Tibial nerve (tissue), 4 donors: ENCODE measurements around the gene NIPAL3. TPM values are rescaled to one million over a fixed set of nuclear protein-coding genes. Genes with fewer than 3 reads are reported as not detected.
A peak's percentile ranks its signal among the peaks of the same experiment; 100 is the strongest.

Experiments
- DNase-seq, 2 donors: peaks; one replicate each; pipeline ENCODE4 v3.0.0-alpha.2; 2019; ENCODE audit warnings: low spot score in 2 of 2
- H3K27ac ChIP-seq, 4 donors: fragments of 200-600 bp; sonication (generic) in 3 of 4; one replicate each; pipeline ENCODE4 v1.5.1; 2017 to 2019; ENCODE audit warnings: mild to moderate bottlenecking in 1 of 4
- H3K27me3 ChIP-seq, 2 donors: fragments of 200-600 bp; sonication (generic) in 1 of 2; one replicate each; pipeline versions ENCODE4 v1.5.1 to v1.6.0; 2017 to 2019
- H3K36me3 ChIP-seq, 3 donors: fragments of 200-600 bp; sonication (generic); one replicate each; pipeline ENCODE4 v1.5.1; 2018 to 2019
- H3K4me1 ChIP-seq, 4 donors: fragments of 200-600 bp; sonication (generic) in 3 of 4; one replicate each; pipeline ENCODE4 v1.5.1; 2017 to 2019
- H3K4me3 ChIP-seq, 4 donors: fragments of 200-600 bp; sonication (generic) in 3 of 4; one replicate each; pipeline ENCODE4 v1.5.1; 2017 to 2019; ENCODE audit warnings: mild to moderate bottlenecking in 1 of 4, moderate library complexity in 1 of 4
- H3K9me3 ChIP-seq, 4 donors: fragments of 200-600 bp; sonication (generic) in 3 of 4; one replicate each; pipeline ENCODE4 v1.5.1; 2017 to 2019
- CTCF ChIP-seq, 5 experiments: fragments of 200-600 bp in 3 of 5; fragments of 450-650 bp in 2 of 5; sonication (generic) in 3 of 5; IDR thresholded peaks; one replicate each; pipeline ENCODE4 v1.5.1; 2016 to 2019; ENCODE audit warnings: antibody characterized with exemption in 5 of 5, mild to moderate bottlenecking in 3 of 5, moderate library complexity in 2 of 5
- EP300 ChIP-seq, 2 donors: sonication (generic); formaldehyde crosslinking; IDR thresholded peaks; one replicate each; pipeline ENCODE4 v1.6.1; 2017; ENCODE audit warnings: antibody characterized with exemption in 2 of 2, mild to moderate bottlenecking in 1 of 2
- POLR2A ChIP-seq, 2 donors: fragments of 450-650 bp; IDR thresholded peaks; one replicate each; pipeline ENCODE4 v1.6.1; 2017; ENCODE audit warnings: antibody characterized with exemption in 2 of 2, mild to moderate bottlenecking in 2 of 2, moderate library complexity in 2 of 2
- WGBS, 2 donors: methylation state at CpG; one replicate each; pipeline ENCODE4 v1.1.5; 2018; 5-methylcytosine and 5-hydroxymethylcytosine counted together
- total RNA-seq, 4 donors: library from RNA; depleted of rRNA; stranded (reverse); fragments of >200 nt; gene quantifications; one replicate each; pipeline ENCODE4 v1.1.0, GENCODE V29; 2016

NIPAL3 gene
- total RNA-seq, 4 donors from 2014 or later = 16.5 to 41.1 (median 30.1) TPM

DNA sequence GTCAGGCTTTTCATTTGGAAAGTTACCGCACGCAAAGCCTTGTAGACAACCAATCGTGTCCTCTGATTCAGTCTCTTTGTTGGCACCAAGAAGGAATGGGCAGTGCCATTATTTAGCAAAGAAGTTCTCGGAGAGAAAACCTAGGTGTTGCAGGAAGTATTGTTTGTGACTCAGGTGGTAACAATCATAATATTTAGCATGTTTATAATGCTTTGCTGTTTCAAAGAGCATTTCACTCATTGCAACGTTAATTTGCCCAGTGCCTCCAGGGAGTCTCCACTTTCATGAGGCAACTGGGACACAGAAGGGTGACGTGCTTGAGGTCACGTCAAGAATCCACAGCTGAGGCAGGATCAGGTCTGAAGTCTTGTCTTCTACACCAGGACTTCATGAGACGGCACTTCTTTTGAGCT lies 33.4 kb upstream of the NIPAL3 start:
- TF ChIP-seq EP300 (IDR thresholded peaks at IDR 0.05) (no peak), CTCF (IDR thresholded peaks at IDR 0.05) (no peak), POLR2A (IDR thresholded peaks at IDR 0.05) (no peak)
- no peaks in the 10 kb centered on the region for H3K9me3 ChIP-seq
- WGBS, 2 donors = 88 to 91% methylated on average over 8 of the region's 8 CpGs
- no peaks in the 10 kb centered on the region for H3K27me3 ChIP-seq
- H3K36me3 ChIP-seq = peaks cover 0 to 39% (median 0%) of the 10 kb centered on the region in 3 donors
- no peak for DNase-seq
- no peak overlapping the region for H3K4me3 ChIP-seq
- peaks cover 0 to 10% (median 0%) of the 10 kb centered on the region in 4 donors for H3K4me1 ChIP-seq
- H3K27ac ChIP-seq = no peak overlapping the region

- Histone ChIP-seq H3K4me1 (peaks cover 0 to 10% (median 0%) of the 10 kb centered on the region in 4 donors), H3K9me3 (no peaks in the 10 kb centered on the region), H3K27ac (no peak overlapping the region), H3K4me3 (no peak overlapping the region), H3K36me3 (peaks cover 0 to 28% (median 0%) of the 10 kb centered on the region in 3 donors), H3K27me3 (no peaks in the 10 kb centered on the region)
- WGBS, 2 donors = 63 to 76% methylated on average over 2 of the region's 2 CpGs
- TF ChIP-seq EP300 (IDR thresholded peaks at IDR 0.05) (no peak), POLR2A (IDR thresholded peaks at IDR 0.05) (no peak), CTCF (IDR thresholded peaks at IDR 0.05) (no peak)
- DNase-seq = no peak
These were observed 32.1 kb upstream of the NIPAL3 start for GRCh38 chr1:24383381-24383940.

GRCh38 chr1:24384251-24385090 lies 31.1 kb upstream of the NIPAL3 start:
- Histone ChIP-seq H3K36me3 (peaks cover 0 to 18% (median 0%) of the 10 kb centered on the region in 3 donors), H3K27me3 (no peaks in the 10 kb centered on the region), H3K4me3 (no peak overlapping the region), H3K4me1 (peaks cover 0 to 10% (median 0%) of the 10 kb centered on the region in 4 donors), H3K27ac (peak overlapping the region in 1 of 4 donors; percentile 4), H3K9me3 (no peaks in the 10 kb centered on the region)
- DNase-seq = no peak
- 69 to 73% methylated on average over 13 of the region's 13 CpGs for WGBS, 2 donors
- TF ChIP-seq EP300 (IDR thresholded peaks at IDR 0.05) (no peak), POLR2A (IDR thresholded peaks at IDR 0.05) (no peak), CTCF (IDR thresholded peaks at IDR 0.05) (no peak)

DNA sequence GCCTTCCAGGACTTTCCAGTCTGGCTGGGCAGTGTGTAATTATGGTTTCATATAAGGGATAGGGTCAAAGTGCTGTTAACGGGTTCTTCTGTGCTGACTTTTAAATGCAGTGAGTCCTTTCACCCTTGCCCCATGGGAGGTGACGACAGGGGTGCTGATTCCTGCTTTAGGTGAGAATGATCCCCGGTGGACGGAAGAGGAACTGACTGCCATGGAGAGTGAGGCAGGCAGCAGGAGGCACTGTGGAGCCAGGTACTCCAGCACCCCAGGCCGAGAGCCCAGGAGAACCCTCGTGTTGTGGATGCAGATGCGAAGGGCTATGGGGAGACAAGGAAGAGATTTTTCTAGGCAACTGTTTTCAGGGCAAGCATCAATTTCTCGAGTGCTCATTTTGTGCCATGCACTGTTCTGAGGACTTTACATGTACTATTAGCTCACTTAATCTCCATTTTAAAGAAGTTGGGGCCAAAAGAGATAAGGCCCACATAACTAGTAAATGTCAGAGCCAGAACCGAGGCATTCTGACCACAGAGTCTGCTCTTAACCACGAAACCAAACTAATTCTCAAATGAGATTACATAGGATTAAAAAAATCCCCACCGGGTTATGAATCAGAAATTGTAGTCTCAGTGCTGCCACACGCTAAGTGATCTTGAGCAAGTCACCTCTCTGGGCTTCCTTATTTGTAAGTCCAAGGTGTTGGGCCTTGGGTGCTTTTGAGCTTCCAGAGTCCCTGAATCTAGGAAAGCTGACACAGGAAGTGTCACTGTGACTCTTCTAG lies 30.3 kb upstream of the NIPAL3 start:
- no peak for TF ChIP-seq POLR2A (IDR thresholded peaks at IDR 0.05)
- TF ChIP-seq CTCF (IDR thresholded peaks at IDR 0.05) = peak in 1 of 5 experiments; percentile 13
- no peak for TF ChIP-seq EP300 (IDR thresholded peaks at IDR 0.05)
- DNase-seq = no peak
- no peaks in the 10 kb centered on the region for H3K9me3 ChIP-seq
- H3K4me1 ChIP-seq = peaks cover 0 to 10% (median 0%) of the 10 kb centered on the region in 4 donors
- 87 to 94% methylated on average over 12 of the region's 12 CpGs for WGBS, 2 donors
- H3K27ac ChIP-seq = peak overlapping the region in 1 of 4 donors; percentile 4
- peaks cover 0 to 17% (median 0%) of the 10 kb centered on the region in 3 donors for H3K36me3 ChIP-seq
- no peak overlapping the region for H3K4me3 ChIP-seq
- H3K27me3 ChIP-seq = no peaks in the 10 kb centered on the region
